Testis (tissue), 2 donors: Measurements from ENCODE around the gene PLXDC2.

Experiments used
- CTCF ChIP-seq, 3 experiments: fragments of 450-650 bp in 2 of 3; fragments of 200-600 bp in 1 of 3; sonication (generic) in 1 of 3; IDR thresholded peaks; one replicate each; pipeline ENCODE4 v1.5.1; 2016 to 2019; ENCODE audit warnings: antibody characterized with exemption in 3 of 3, mild to moderate bottlenecking in 2 of 3, moderate library complexity in 1 of 3
- POLR2A ChIP-seq: fragments of 450-650 bp; IDR thresholded peaks from one replicate; pipeline ENCODE4 v1.6.1; 2017; ENCODE audit warnings: antibody characterized with exemption, mild to moderate bottlenecking, moderate library complexity

- TF ChIP-seq POLR2A (no peak), CTCF (IDR thresholded peaks at IDR 0.05) (no peak)
These were observed 76.0 kb downstream of the PLXDC2 start for GRCh38 chr10:19892270-19892669.
